Measurements from ENCODE around the gene L3MBTL4. TPM values are rescaled to one million over a fixed set of nuclear protein-coding genes. Genes with fewer than 3 reads are reported as not detected.

The L3MBTL4 gene
- total and polyA plus RNA-seq, 10 of the 15 experiments (the other 5 are each of a cell fraction or from before 2014, with no cell fraction given): 1.3 to 8.7 (median 3.8) TPM

GRCh38 chr18:5977022-5977421, 437.7 kb downstream of the L3MBTL4 start:
- in situ Hi-C loops (cut with MboI): no loop called here
- 85% methylated on average over 4 of the region's 4 CpGs for WGBS (ENCODE audit: insufficient coverage, insufficient replicate concordance, low lambda C conversion rate, missing lambda C conversion rate)
- intact Hi-C loops (cut with micrococcal nuclease; ENCODE audit: unreplicated experiment): loop anchor here (10.0 kb wide), 1 partner anchor 438 kb away; the partner anchor contains the start of gene L3MBTL4
- TF ChIP-seq ZNF384 (IDR thresholded peaks at IDR 0.05; ENCODE audit: borderline replicate concordance, low read depth, low read length): no peak
- TF ChIP-seq CUX1 (IDR thresholded peaks at IDR 0.05; ENCODE audit: insufficient replicate concordance, low read depth, low read length): no peak
- TF ChIP-seq LARP7 (IDR thresholded peaks at IDR 0.05): no peak
- no peak for TF ChIP-seq TCF12 (IDR thresholded peaks at IDR 0.05; ENCODE audit: low read depth, low read length)
- no peak for TF ChIP-seq ATF2 (IDR thresholded peaks at IDR 0.05; ENCODE audit: low read length)
- TF ChIP-seq EZH2 (IDR thresholded peaks at IDR 0.05; ENCODE audit: borderline replicate concordance, control insufficient read depth, low read depth, low read length): no peak
- no peak for TF ChIP-seq KAT2A (conservative IDR thresholded peaks at IDR 0.05; ENCODE audit: control insufficient read depth, low read depth, low read length)
- no peak for TF ChIP-seq ELK1 (IDR thresholded peaks at IDR 0.05; ENCODE audit: low read depth, low read length)
- TF ChIP-seq BACH1 (IDR thresholded peaks at IDR 0.05; ENCODE audit: borderline replicate concordance): no peak
- TF ChIP-seq ZZZ3 (IDR thresholded peaks at IDR 0.05; ENCODE audit: control insufficient read depth, insufficient read length, low read depth): no peak
- no peak for TF ChIP-seq ZBED1 (IDR thresholded peaks at IDR 0.05; ENCODE audit: borderline replicate concordance)
- TF ChIP-seq GATAD2B (conservative IDR thresholded peaks at IDR 0.05; ENCODE audit: low read depth): no peak
- TF ChIP-seq ZBTB4 (CRISPR knock-in tag; IDR thresholded peaks at IDR 0.05): no peak
- no peak for TF ChIP-seq CBX3 (IDR thresholded peaks at IDR 0.05; ENCODE audit: borderline replicate concordance, low read depth)

More at GRCh38 chr18:5977022-5977421, 437.7 kb downstream of the L3MBTL4 start:
- no peaks in the 10 kb centered on the region for H3K79me2 ChIP-seq (ENCODE audit: control insufficient read depth, insufficient read depth, low read length)
- ChIA-PET POLR2A (no interaction called here), SMC1A (ENCODE audit: uncharacterized antibody, unreplicated experiment) (no interaction called here), RAD21 (ENCODE audit: unreplicated experiment) (no interaction called here), CTCF (no interaction called here)
- H3K9ac ChIP-seq (ENCODE audit: control insufficient read depth, insufficient read depth, low read length): no peak overlapping the region
- FAIRE-seq (no peak), DNase-seq (ENCODE audit: low read depth, low spot score) (no peak), ATAC-seq (no peak)
- no TSS peak for BruUV-seq (replicated peaks)
- peaks cover 63% of the 10 kb centered on the region for H3K4me1 ChIP-seq (ENCODE audit: control insufficient read depth, insufficient read depth, low read length)
- no peak overlapping the region for H2AFZ ChIP-seq (ENCODE audit: control insufficient read depth, low read depth, low read length)
- peaks cover 3% of the 10 kb centered on the region; the same call in 2 of the 3 replicates for H3K9me3 ChIP-seq (replicated peaks; ENCODE audit: control insufficient read depth, insufficient read depth, low read length)
- H3K36me3 ChIP-seq (ENCODE audit: control insufficient read depth in 2 of 2, insufficient read depth in 2 of 2, low read length in 1 of 2): no peaks in the 10 kb centered on the region
- no peak overlapping the region for H3K27ac ChIP-seq (ENCODE audit: control insufficient read depth, insufficient read depth)
- no peaks in the 10 kb centered on the region for H4K20me1 ChIP-seq (ENCODE audit: control insufficient read depth, insufficient read depth)
- no peaks in the 10 kb centered on the region for H3K27me3 ChIP-seq (replicated peaks in 1 of 2; ENCODE audit: control insufficient read depth in 2 of 2, insufficient read depth in 2 of 2, low read length in 1 of 2)
- no peak overlapping the region for H3K4me2 ChIP-seq (ENCODE audit: control insufficient read depth, insufficient read depth)
- H3K4me3 ChIP-seq: no peak overlapping the region
